HepG2 (cell line): ENCODE measurements around the gene PODXL2. TPM values are rescaled to one million over a fixed set of nuclear protein-coding genes. Genes with fewer than 3 reads are reported as not detected.

Experiments
- CHCHD3 ChIP-seq: sonication (generic); formaldehyde crosslinking; IDR thresholded peaks from 2 replicates; pipeline ENCODE4 v1.8.0; 2022; ENCODE audit warnings: mild to moderate bottlenecking, missing genetic modification reagents, moderate library complexity
- E2F5 ChIP-seq: sonication (generic); formaldehyde crosslinking; conservative IDR thresholded peaks from 2 replicates; pipeline ENCODE4 v1.4.0; 2020; ENCODE audit warnings: missing genetic modification reagents
- ELF3 ChIP-seq: IDR thresholded peaks from 2 replicates; pipeline ENCODE4 v1.6.1; 2016; ENCODE audit warnings: missing genetic modification reagents, missing compliant biosample characterization
- FIP1L1 ChIP-seq: fragments of 200-400 bp; formaldehyde crosslinking; IDR thresholded peaks from 2 replicates; pipeline ENCODE4 v1.6.1; 2018; ENCODE audit warnings: low read depth, mild to moderate bottlenecking, low read length, moderate library complexity, borderline replicate concordance; ENCODE audit not compliant: insufficient read depth
- NR2F1 ChIP-seq, 2 experiments: fragments of 450-650 bp in 1 of 2; formaldehyde crosslinking in 1 of 2; IDR thresholded peaks; 2 replicates each; pipeline versions ENCODE4 v1.5.0 to v1.6.1; 2016 to 2020; ENCODE audit warnings: mild to moderate bottlenecking in 1 of 2, missing compliant biosample characterization in 1 of 2, missing genetic modification reagents in 1 of 2, moderate library complexity in 1 of 2
- SP1 ChIP-seq, 2 experiments: fragments of 450-650 bp in 1 of 2; sonication (generic) in 1 of 2; formaldehyde crosslinking in 1 of 2; IDR thresholded peaks; 2 replicates each; pipeline versions ENCODE4 v1.4.0 to v1.6.1; 2016 to 2020; ENCODE audit warnings: missing genetic modification reagents in 1 of 2
- SRSF4 ChIP-seq: fragments of 200-400 bp; formaldehyde crosslinking; IDR thresholded peaks from one replicate; pipeline ENCODE4 v1.6.1; 2018; ENCODE audit warnings: mild to moderate bottlenecking, low read depth, low read length, moderate library complexity; ENCODE audit not compliant: poor library complexity, severe bottlenecking
- SUZ12 ChIP-seq: fragments of 150-350 bp; IDR thresholded peaks from 2 replicates; pipeline ENCODE4 v1.6.1; 2014; ENCODE audit warnings: low read depth, low read length
- YEATS4 ChIP-seq: sonication (generic); formaldehyde crosslinking; IDR thresholded peaks from 2 replicates; pipeline ENCODE4 v1.4.0; 2020; ENCODE audit warnings: missing genetic modification reagents, borderline replicate concordance
- ZBTB4 ChIP-seq: sonication (generic); formaldehyde crosslinking; IDR thresholded peaks from 2 replicates; pipeline ENCODE4 v1.4.0; 2020; ENCODE audit warnings: missing genetic modification reagents, mild to moderate bottlenecking, borderline replicate concordance
- ZNF292 ChIP-seq: sonication (generic); formaldehyde crosslinking; IDR thresholded peaks from 2 replicates; pipeline ENCODE4 v1.8.1; 2022; ENCODE audit warnings: mild to moderate bottlenecking, low read depth, missing genetic modification reagents, borderline replicate concordance
- ZNF451 ChIP-seq: sonication (generic); formaldehyde crosslinking; IDR thresholded peaks from 2 replicates; pipeline ENCODE4 v1.5.0; 2020; ENCODE audit warnings: mild to moderate bottlenecking, missing genetic modification reagents
- polyA plus RNA-seq, 8 experiments: library from polyadenylated mRNA; depleted of rRNA in 3 of 8; stranded (reverse) in 7 of 8; unstranded in 1 of 8; fragments of >200 nt; fragmentation: Illumina TruSeq in 4 of 8; extraction: Trizol in 4 of 8; gene quantifications; 2 replicates each; pipeline versions ENCODE4 v1.2.1 to v1.2.3, GENCODE V29; 2011 to 2016; ENCODE audit warnings: low read depth in 4 of 8, missing spikeins in 1 of 8, mixed read lengths in 1 of 8; ENCODE audit not compliant: insufficient read depth in 1 of 8
- total RNA-seq, 5 experiments: library from RNA; depleted of rRNA; stranded (reverse); fragments of >200 nt; fragmentation: Illumina TruSeq; extraction: Trizol; gene quantifications; 2 replicates each; pipeline ENCODE4 v1.2.3, GENCODE V29; 2016; ENCODE audit warnings: low read depth in 1 of 5
- TF ChIP-seq, protein P1 (sequence below): IDR thresholded peaks from 2 replicates; pipeline ENCODE4 v1.6.1; 2016; ENCODE audit warnings: low read depth
- TF ChIP-seq, protein P2 (sequence below): sonication (generic); formaldehyde crosslinking; IDR thresholded peaks from 2 replicates; pipeline ENCODE4 v1.5.0; 2020; ENCODE audit warnings: missing genetic modification reagents, mild to moderate bottlenecking, borderline replicate concordance
- TF ChIP-seq, protein P3 (sequence below): IDR thresholded peaks from 2 replicates; pipeline ENCODE4 v1.6.1; 2018; ENCODE audit warnings: missing genetic modification reagents, mild to moderate bottlenecking, missing compliant biosample characterization

The PODXL2 gene
- total and polyA plus RNA-seq, 2 of the 13 experiments (the other 11 are each of a cell fraction or from before 2014, with no cell fraction given) = 20.4 to 25.1 TPM

DNA sequence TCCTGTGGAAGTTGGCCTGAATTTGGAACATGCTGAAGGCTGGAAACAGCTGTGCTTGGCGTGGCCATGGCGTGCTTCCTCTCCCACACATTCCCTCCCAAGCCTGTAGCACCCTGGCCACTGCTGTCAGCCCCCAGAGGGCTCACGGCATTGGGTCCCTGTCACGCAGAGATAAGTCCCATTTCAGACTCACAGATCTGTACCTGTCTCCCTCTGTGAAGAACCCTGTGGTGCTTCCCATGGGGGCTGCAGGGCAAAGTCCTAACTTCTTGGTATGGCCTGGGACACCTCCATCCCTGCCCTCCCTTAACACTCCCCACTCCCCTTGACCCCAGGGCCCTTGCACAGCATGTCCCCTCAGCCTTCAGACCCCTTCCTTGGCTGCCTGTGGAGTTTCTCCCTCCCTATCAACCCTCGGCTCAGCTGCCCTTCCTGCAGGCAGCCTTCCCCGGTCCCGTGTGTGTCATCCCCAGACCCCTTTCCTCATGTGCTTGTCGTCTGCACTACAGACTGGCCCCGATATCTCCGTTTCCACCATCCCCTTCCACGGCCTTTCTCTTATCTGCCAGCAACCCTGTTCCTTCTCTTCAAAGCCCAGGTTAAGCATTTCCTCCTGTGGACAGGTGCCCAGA lies 72.4 kb downstream of the PODXL2 start (continued):
- TF ChIP-seq SUZ12 = no peak
- no peak for TF ChIP-seq ZBTB4 (CRISPR knock-in tag)
- TF ChIP-seq ELF3 = no peak
- TF ChIP-seq YEATS4 (CRISPR knock-in tag) = no peak
- TF ChIP-seq, protein P1, sequence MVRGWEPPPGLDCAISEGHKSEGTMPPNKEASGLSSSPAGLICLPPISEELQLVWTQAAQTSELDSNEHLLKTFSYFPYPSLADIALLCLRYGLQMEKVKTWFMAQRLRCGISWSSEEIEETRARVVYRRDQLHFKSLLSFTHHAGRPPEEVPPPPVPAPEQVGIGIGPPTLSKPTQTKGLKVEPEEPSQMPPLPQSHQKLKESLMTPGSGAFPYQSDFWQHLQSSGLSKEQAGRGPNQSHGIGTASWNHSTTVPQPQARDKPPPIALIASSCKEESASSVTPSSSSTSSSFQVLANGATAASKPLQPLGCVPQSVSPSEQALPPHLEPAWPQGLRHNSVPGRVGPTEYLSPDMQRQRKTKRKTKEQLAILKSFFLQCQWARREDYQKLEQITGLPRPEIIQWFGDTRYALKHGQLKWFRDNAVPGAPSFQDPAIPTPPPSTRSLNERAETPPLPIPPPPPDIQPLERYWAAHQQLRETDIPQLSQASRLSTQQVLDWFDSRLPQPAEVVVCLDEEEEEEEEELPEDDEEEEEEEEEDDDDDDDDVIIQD (CRISPR knock-in tag) = no peak
- no peak for TF ChIP-seq ZNF292 (CRISPR knock-in tag)
- no peak for TF ChIP-seq ZNF451 (CRISPR knock-in tag)
- TF ChIP-seq E2F5 (CRISPR knock-in tag) = no peak
- no peak for TF ChIP-seq NR2F1 (CRISPR knock-in tag; IDR thresholded peaks at IDR 0.05)
- TF ChIP-seq, protein P2, sequence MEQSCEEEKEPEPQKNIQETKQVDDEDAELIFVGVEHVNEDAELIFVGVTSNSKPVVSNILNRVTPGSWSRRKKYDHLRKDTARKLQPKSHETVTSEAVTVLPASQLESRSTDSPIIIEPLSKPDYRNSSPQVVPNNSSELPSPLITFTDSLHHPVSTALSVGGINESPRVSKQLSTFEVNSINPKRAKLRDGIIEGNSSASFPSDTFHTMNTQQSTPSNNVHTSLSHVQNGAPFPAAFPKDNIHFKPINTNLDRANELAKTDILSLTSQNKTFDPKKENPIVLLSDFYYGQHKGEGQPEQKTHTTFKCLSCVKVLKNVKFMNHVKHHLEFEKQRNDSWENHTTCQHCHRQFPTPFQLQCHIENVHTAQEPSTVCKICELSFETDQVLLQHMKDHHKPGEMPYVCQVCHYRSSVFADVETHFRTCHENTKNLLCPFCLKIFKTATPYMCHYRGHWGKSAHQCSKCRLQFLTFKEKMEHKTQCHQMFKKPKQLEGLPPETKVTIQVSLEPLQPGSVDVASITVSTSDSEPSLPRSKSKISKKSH = no peak
- TF ChIP-seq, protein P3, sequence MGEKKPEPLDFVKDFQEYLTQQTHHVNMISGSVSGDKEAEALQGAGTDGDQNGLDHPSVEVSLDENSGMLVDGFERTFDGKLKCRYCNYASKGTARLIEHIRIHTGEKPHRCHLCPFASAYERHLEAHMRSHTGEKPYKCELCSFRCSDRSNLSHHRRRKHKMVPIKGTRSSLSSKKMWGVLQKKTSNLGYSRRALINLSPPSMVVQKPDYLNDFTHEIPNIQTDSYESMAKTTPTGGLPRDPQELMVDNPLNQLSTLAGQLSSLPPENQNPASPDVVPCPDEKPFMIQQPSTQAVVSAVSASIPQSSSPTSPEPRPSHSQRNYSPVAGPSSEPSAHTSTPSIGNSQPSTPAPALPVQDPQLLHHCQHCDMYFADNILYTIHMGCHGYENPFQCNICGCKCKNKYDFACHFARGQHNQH (CRISPR knock-in tag) = no peak
- no peak for TF ChIP-seq CHCHD3 (CRISPR knock-in tag)
- no peak for TF ChIP-seq FIP1L1
- no peak for TF ChIP-seq SP1 (IDR thresholded peaks at IDR 0.05)
- no peak for TF ChIP-seq SP1 (CRISPR knock-in tag; IDR thresholded peaks at IDR 0.05)
- no peak for TF ChIP-seq SRSF4
